NCI-H526 (cell line): ENCODE measurements around the gene SCUBE1.
"Not testable (repeated sequence)": the region's sequence is repeated elsewhere in the genome, so short reads cannot be mapped to it uniquely, and the experiment has no call there.

ENCODE experiments used
- DNase-seq, 2 experiments: peaks; one replicate each; lab custom pipeline; 2025; lab: John Stamatoyannopoulos, UW

Gene SCUBE1

DNA sequence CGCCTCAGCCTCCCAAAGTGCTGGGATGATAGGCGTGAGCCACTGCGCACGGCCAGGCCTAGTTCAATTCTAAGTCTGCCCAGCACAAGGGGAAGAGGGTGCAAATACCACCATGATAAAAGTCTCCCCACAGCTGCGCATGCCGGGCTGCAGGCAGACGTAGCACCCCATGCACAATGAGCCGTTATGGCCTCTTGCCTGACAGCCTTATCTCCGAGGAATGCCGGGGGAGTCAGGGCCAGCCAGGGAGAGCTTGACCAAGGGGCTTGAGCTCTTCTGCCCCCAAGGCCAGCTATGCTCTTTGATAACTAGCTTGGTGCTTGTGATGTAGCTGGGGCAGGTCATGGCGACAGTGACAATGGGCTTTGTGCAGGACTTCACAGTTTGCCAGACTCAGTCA is 13.7 kb upstream of the SCUBE1 start:
- DNase-seq, result no peak

DNA sequence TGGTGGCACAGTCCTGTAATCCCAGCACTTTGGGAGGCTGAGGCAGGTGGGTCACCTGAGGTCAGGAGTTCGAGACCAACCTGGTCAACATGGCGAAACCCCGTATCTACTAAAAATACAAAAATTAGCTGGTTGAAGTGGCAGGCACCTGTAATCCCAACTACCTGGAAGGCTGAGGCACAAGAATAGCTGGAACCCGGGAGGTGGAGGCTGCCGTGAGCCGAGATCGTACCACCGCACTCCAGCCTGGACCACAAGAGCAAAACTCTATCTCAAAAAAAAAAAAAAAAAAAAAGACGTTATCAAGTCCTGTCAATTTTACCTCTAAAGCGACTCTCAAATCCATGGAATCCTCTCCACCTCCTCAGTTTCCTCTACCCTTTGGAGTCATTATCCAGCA is 12.5 kb upstream of the SCUBE1 start:
- DNase-seq, result not testable (repeated sequence)

DNA sequence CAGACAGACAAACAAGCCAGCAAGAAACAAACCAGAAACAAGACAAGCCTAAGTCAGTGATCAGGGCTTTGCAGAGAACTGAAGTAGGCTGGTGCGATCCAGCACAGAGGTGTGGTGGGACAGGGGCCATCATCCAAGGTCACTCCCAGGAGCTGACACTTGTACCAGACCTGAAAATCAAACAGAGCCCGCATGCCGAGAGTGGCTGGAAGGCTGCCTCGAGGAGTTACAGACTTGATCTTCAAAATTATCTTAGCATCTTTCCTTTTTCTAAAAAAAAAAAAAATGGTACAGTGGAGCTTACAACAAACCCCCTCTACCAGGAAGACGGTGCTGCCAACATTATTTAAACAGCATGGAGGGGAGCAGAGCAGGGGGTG is 8.8 kb upstream of the SCUBE1 start:
- DNase-seq, result no peak

DNA sequence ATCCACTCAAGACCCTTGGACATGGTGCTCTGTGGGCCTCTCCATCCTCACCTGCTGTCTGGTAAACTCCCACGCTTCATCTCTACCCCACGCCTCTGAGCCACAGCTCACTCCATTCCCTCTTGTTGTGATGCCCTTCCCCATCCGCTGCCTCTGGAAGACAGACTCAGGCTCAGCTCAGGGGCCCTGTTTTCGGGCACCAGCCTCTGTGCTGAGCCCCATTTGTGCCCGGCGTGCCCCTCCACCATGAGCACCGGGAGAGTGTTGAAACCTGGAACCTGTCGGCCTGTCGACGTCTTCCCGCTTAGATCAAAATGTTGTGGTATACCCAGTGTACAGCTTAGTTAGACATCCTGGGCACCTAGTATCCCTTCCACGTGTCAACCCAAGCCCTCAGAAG is 6.5 kb upstream of the SCUBE1 start:
- no peak for DNase-seq

DNA sequence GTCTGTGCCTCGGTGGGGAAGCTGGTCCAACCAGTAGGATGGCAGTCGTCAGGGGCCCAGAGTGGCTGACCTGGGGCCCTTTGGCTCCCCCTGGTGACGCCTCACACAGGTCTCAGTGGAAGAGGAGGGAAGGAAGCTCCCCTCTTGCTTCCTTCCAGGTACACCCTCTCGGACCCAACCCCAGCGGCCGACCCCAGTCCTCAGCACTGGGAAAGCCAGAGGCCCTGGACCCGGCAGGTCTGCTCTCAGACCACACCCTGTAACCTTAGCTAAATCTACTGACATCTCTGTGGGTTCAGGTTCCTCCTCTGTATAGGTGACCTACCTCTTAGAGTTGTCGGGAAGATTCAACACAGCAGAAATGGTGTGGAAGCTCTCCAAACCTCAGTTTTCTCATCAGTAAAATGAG is 3.4 kb upstream of the SCUBE1 start:
- peak; percentile 27 to 67 for DNase-seq

DNA sequence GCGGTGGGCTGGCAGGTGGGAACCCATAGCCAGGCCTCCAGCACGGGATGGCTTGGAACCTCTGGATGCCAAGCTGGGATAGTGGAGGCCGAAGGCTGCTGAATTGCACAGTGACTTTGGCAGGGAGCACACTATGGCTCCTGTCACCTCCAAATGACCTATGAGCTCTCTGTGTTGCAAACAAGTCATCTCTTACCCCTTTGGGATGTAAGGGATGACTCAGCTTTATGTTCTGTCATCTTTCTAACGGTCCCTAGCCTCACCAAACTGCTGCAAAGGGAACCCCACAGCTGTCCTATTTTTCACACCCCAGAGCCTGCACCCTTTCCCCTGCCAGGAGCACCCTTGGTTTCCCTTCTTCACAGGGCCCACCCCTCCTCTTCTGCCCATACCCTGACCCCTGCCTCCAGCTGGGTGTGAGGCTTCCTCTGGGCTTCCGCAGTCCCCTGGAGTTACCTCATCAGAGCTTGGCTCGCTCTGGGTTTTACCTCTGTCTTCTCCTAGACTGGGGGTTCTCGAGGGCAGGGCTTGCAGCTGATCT is 2.7 kb upstream of the SCUBE1 start:
- DNase-seq, result no peak

DNA sequence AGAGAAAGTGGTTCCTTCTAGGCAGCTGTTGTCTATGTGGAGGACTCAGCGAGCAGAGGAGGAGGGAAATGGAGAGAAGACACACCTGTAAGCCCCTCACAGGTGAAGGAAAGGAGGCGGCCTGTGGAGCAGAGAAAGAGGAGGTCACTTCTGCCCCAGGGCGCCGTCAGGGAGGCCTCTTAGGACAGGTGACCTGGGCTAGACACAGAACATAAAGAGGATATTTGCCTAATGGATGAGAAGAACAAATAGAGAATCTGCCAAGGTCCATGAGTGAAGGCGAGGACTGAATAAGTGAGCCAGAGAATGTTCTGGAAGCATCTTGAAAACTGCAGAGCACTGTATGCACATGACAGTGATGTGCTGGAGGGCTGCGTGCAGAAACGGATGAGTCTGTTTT is 2.2 kb upstream of the SCUBE1 start:
- DNase-seq, result no peak

DNA sequence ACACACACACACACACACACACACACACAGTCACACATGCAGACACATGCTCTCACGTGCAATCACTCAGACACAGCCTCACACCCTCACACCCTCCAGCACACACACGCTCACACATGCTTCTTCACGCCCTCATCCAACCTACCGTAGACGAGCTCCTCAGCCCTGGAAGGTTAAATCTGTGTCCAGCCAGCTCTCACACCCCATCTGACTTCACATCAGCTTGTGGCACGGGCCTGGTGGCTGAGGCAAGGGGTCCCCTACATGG is 1.3 kb upstream of the SCUBE1 start:
- DNase-seq, result no peak

DNA sequence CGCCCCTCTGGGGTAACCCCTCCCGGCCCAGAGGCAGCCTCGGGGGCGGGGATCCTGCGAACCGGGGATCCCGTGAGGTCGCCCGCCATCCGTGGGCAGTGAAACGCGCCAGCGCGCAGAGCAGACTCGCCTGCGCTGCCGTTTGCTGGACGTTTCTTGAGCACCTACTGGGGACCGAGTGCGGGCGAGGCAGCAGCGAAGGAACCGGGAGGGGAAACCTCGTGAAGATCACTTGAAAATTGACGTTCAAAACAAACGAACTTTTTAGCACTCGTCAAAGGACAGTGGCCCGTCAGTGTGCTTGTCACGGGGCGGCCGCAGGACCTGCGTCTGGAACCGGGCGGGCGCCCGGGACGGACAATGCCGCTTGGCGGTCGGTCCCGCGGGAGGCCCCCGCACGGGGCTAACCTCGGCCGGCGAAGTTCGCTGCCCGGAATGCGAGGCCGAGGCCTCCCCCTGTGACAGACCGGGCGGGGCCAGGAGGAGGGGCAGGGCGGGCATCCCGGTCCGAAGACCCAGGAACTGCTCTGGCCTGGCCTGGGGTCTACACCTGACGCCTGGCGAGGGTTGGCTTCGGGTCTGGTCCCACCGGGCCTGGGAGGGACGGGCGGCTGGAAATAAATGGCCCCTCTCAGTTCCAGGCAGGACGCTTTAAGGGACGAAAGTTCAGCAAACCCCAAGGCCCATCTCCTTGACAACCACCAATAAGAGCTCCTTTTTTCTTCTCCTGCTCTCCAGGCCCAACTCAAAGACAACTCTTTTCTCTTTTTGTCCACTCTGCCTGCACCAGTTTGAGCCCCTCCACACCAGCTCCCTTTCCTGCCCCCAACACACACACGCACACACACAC is 723 bp upstream of the SCUBE1 start:
- DNase-seq, result no peak

DNA sequence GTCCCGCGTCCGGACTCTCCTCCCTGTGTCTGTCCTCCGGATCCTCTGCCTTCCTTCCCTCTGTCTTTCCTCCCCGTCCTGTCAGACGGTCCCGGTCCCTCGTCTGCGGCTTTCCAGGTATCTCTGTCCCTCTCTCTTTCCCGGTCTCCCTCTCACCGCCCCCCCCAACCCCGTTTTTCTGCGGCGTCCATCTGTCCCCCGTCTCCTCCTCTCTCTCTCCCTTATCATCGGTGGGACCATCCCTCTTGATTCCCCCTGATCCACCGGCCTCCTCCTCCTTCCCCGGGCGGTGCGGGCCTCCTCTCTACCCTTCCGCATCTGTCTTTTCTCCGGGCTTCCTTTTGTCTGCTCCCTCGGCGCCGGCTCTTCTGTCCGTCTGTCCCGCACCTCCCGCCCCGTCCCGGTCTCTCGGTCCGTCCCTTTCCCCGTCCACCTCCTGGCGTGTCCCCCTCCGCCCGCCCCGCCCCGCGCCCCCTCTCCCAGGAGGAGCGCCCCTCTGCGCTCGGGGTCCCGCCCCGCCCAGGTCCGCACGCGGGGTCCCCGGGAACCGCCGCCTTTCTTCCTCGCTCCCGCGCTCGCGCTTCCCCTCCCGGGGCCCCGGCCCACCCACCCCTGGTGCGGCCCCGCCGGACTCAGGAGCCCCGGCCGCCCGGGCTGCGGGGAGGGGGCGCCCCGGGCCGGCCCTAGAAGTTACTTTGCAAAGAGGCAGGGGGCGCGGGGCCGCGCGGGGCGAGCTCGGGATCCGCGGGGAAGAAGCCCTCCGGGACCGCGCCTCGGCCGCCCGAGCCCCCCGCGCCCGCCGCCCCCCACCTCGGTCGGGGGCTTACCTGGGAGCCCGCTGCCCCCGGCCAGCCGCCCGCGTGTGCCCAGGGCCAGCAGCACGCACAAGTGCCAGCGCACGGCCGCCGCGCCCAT is 568 bp downstream of the SCUBE1 start:
- DNase-seq, result no peak

DNA sequence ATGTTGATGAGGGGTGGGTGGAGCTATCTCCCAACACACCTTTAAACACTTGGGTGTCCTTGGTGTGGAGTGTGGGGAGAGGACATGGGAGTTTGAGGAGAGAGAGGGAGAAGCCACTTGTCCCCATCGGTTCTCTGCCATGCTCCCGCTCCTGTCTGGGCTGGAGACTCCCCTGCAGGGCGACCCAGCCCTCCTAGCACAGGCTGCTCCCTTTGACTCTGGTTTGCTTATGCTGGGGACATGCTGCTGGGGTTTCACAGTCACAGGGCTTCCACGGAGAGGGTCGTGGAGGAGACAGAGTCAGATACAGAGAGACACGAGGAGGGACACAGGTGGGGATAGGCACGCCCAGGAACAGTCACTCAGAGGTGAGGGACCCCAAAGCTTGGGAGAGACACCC is 1.6 kb downstream of the SCUBE1 start:
- DNase-seq, result no peak

DNA sequence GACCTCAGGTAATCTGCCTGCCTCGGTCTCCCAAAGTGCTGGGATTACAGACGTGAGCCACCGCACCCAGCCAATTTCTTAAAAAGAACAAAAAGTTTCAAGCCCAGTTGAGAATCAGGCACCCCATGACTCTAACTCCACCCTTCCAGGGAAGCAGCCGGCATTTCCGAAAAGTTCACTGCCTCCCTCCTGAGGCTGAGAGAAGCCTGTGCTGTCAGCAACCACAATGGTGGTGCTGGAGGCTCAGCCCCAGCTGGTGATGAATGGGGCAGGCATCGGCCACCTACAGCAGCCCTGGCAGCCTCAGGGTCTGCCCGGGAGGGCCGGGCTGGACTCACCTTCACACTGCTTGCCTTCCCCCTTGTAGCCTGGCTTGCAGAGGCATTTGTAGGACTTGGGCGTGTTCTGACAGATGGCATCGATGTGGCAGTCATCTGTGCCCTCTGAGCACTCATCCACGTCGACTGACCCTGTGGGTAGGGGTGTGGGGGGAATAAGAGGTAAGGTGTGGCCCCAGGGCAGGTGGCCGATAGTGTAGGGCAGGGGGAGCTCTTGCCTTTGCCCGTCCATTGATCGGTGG is 4.3 kb downstream of the SCUBE1 start:
- DNase-seq, result no peak

DNA sequence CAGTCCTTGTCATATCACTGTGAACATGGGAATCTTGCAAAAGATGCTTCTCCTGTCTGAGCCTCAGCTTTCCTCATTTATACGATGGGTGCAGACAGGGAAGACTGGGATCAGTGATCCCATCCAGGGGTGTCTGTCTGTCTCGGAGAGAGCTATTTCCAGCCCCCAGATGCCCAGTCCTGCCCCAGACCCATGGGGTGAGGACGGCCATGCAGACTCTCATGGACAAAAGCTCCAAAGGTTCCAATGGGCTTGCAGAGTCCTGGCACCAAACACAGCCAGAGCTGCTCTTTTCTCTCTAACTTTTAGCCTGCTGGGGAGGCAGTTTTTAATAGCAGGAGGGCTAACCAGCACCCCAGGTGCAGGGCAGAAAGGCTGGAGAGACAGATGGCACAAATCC is 5.2 kb downstream of the SCUBE1 start:
- DNase-seq, result no peak

DNA sequence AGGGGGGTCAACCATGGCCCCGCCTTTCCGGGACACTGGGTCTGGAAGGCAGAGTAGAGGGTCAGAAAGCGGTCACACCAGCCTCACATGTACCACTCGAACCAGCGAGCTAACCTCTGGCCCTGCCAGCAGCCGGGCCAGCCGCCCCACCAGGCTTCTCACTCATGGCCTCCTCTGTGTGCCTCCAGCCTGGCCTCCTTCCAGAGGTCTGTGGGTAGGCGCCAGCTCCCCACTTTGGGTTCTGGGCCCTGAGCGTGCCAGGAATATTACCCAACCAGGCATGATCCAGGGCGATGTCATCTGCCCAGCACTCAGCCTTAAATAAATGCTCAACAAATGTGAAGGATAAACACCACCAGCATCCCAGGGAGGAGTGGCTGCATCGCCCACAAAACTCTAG is 5.8 kb downstream of the SCUBE1 start:
- DNase-seq, result no peak

DNA sequence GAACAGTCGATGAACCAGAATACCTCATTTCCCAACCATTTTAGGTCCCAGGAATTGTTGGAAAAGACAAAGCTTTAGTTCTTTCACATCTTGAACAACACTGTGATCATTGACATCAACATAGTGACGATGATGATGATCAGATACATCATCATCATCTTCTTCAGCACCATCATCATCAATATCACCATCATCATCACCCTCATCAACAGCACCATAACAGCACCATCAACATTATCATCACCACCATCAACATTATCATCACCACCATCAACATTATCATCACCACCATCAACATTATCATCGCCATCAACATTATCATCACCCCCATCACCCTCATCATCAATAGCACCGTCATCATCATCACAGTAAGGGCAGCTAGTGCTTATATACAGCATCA is 8.8 kb downstream of the SCUBE1 start:
- DNase-seq, result no peak

DNA sequence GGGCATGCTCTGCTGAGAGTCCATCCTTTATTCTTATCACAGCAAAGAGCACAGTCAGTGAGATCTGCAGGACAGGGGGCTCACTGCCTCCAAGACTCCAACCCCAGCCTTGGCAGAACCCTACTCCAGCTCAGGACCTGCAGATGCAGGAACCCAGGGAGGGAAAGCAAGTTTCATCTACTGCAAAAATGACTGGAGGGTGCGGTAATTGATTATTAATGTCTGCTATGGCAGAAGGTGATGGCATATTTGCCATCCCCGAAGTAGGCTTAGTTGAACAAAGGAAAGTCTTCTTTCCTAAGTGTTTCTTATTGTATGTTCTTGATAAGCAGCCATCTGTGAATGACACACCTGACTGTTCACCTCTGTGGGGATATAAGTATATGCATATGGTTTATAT is 9.2 kb downstream of the SCUBE1 start:
- DNase-seq, result no peak

DNA sequence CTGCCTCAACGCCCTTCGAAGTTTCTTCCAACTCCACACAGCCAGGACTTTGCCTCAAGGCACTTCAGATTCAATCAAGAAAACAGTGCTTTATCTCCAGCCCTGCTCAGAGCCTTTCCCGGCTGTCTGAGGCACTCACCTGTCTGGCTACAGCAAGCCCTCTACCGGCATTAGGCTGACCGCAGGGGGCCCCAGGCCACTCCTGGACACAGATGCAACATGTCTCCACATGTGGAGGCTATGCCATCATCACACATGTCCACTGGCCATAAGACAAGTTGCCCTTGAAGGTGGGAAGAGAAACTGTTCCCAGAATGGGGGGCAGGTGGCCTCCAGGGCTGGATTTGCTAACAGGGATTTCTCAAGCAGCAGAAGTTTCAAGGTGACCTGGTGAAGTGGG is 10.0 kb downstream of the SCUBE1 start:
- DNase-seq, result no peak

DNA sequence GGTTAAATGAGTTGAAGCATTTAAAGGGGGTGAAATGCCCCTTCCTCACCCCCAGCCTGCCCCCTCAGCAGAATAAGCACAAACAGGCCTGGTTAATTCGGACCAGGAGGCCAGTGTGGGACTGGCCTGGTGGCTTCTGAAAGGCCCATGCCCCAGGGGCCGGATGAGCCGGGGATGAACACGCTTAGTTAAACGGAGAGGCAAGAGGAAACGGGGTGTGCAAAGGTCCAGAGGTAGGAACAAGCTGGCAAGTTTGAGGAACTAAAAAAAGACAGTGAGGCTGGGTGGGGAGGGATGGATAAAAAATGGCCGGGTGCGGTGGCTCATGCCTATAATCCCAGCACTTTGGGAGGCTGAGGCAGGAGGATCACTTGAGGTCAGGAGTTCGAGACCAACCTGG is 11.5 kb downstream of the SCUBE1 start:
- DNase-seq, result no peak

DNA sequence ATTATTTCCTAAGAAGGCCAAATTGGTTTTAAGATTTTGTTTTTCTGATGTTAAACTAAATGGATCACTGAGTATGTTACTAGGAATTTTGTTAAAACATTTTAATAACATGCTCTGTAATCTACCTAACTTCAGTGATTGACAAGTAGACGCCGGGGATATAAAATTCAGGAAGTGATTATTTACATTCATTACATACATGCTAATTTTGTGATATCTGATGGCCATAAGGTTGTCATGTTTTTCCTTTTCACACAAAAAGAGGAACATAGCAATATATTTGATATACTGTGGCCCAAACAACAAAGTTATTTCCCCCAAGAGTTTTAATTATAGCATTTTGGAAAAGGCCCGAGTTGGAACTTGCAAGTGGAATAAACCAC is 12.1 kb downstream of the SCUBE1 start:
- DNase-seq, result no peak

DNA sequence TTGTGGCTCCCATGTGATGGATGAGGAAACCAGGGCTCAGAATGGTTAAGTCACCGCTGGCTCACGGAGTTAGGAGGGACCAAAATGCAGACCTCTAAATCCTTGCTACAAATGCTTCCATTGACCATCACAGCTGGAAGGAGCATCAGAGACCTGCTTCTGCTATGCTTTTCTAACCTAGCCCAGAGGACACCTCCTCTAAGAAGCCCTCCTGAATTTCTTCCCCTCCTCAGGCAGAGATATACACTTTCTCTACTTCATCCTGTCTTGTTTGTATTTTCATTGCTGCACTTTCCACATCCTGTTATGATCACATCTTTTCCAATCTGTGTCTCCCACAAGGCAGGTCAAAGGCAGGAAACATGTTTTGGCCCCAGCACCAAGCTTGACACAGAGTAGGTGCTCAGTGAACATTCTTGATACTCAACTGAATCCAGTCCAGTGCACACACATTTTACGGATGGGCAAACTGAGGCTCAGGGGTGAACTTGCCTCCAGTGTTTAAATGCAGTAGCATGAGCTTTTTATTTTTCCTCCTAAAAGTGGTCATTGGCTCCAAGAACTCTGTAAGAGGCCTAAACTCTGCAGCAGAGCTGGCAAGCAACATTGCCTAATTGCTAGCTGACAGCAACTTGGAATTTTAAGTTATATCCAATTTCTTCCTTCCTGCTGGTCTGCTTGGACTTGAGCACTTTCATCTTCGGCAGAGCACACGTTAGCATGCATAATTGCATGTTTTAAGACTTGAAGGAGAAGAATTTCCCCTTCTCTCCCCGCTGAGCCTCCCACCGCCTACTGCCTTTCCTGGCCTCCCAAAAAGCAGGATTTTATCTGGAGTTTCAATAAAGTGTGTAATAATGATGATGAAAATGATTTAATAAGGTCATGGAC is 12.7 kb downstream of the SCUBE1 start:
- DNase-seq, result no peak

DNA sequence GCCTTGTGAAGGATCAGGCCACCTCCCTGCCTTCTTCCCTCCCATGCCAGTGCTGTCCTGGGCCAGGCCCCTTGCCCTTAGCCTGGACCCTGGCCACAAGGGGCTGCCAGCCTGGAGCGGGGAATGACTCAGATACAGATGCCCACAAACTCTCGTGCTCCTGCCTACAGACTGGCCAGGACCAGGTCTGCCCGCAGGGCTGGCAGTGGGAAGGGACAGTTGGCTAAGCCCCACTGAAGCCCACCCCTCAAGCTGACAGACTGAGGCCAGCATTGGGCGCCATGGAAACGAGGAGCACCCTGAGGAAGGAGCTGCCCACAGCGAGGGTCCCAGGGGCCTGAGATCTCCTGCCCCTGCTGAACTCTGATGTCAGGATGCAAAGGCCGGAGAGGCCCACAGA is 14.1 kb downstream of the SCUBE1 start:
- DNase-seq, result no peak

DNA sequence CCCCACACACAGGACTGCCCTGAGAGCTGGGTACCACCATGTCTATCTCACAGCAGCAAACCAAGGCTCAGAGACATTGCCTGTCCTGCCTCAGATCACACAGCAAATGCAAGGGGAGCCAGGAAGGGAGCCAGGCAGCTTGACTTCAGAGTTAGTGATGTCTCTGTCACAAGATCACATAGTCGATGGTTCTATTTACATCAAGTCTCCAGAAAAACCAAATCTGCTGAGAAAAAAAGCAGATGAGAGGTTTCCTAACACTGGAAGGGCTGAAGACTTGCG is 16.1 kb downstream of the SCUBE1 start:
- no peak for DNase-seq
